HG02938 (cell line): ENCODE data around the gene SPDYE2B.
"Not testable (repeated sequence)": the region's sequence is repeated elsewhere in the genome, so short reads cannot be mapped to it uniquely, and the experiment has no call there.

Experiments
- ATAC-seq: cut with Tn5 transposase; IDR thresholded peaks from one replicate; pipeline ENCODE4 v1.9.1; 2021; ENCODE audit warnings: mild to moderate bottlenecking, moderate library complexity; ENCODE audit not compliant: unreplicated experiment

SPDYE2B gene

GRCh38 chr7:102642691-102643090 is 7.4 kb upstream of the SPDYE2B start, which contains the start of gene UPK3BL1:
Gene UPK3BL1 (minus strand): TSS chr7:102642791. CDS start chr7:102642741, 50 bp downstream.
- ATAC-seq: not testable (repeated sequence)

GRCh38 chr7:102643404-102643803 is 6.7 kb upstream of the SPDYE2B start:
- ATAC-seq: not testable (repeated sequence)

- ATAC-seq: not testable (repeated sequence)
Observed at GRCh38 chr7:102647813-102648212, 2.3 kb upstream of the SPDYE2B start.

- ATAC-seq: not testable (repeated sequence)
Observed at GRCh38 chr7:102664765-102665164, 14.6 kb downstream of the SPDYE2B start.

- not testable (repeated sequence) for ATAC-seq
Observed at GRCh38 chr7:102666850-102667249, 16.7 kb downstream of the SPDYE2B start.

- not testable (repeated sequence) for ATAC-seq
Observed at GRCh38 chr7:102667523-102667922, 17.4 kb downstream of the SPDYE2B start.

- ATAC-seq: peak; percentile 58
Observed at GRCh38 chr7:102671166-102671955, 21.2 kb downstream of the SPDYE2B start, which contains the start of gene POLR2J2. Gene POLR2J2 (minus strand): TSS chr7:102671663. CDS start chr7:102671601, 62 bp downstream.

- ATAC-seq: peak; percentile 24
Observed at GRCh38 chr7:102671956-102672307, 21.8 kb downstream of the SPDYE2B start.

GRCh38 chr7:102673447-102674067 is 23.4 kb downstream of the SPDYE2B start:
- ATAC-seq: not testable (repeated sequence)

GRCh38 chr7:102675545-102675944 is 25.4 kb downstream of the SPDYE2B start:
- ATAC-seq: not testable (repeated sequence)

- ATAC-seq: not testable (repeated sequence)
Observed at GRCh38 chr7:102680780-102681179, 30.7 kb downstream of the SPDYE2B start.

GRCh38 chr7:102682560-102682959 is 32.4 kb downstream of the SPDYE2B start:
- ATAC-seq: not testable (repeated sequence)

GRCh38 chr7:102688299-102689036 is 38.3 kb downstream of the SPDYE2B start:
- ATAC-seq: peak; percentile 69

GRCh38 chr7:102689436-102690282 is 39.5 kb downstream of the SPDYE2B start:
- ATAC-seq: peak; percentile 45

GRCh38 chr7:102690602-102691001 is 40.5 kb downstream of the SPDYE2B start:
- not testable (repeated sequence) for ATAC-seq

GRCh38 chr7:102694008-102694407 is 43.9 kb downstream of the SPDYE2B start:
- not testable (repeated sequence) for ATAC-seq

GRCh38 chr7:102695033-102695552 is 45.0 kb downstream of the SPDYE2B start:
- ATAC-seq: peak; percentile 60

GRCh38 chr7:102696009-102696408 is 45.9 kb downstream of the SPDYE2B start:
- ATAC-seq: not testable (repeated sequence)

GRCh38 chr7:102697642-102698512 is 47.8 kb downstream of the SPDYE2B start:
- not testable (repeated sequence) for ATAC-seq
